Heart left ventricle (tissue), 16 donors: ENCODE measurements around the gene ISOC1. TPM values are rescaled to one million over a fixed set of nuclear protein-coding genes. Genes with fewer than 3 reads are reported as not detected.

Experiments used
- ATAC-seq, 4 donors: fragments of 200-7000 bp; cut with Tn5 transposase; one replicate each; pipeline ENCODE4 v1.9.1; 2020 to 2022; ENCODE audit warnings: moderate library complexity in 4 of 4, mild to moderate bottlenecking in 3 of 4, moderate number of reproducible peaks in 1 of 4
- DNase-seq, 5 donors: peaks; one replicate each; pipeline ENCODE4 v3.0.0-alpha.2; 2020
- H3K27ac ChIP-seq, 12 donors: fragments of 200-600 bp; sonication (generic) in 4 of 12; one replicate each; pipeline versions ENCODE4 v1.5.0 to v1.8.0; 2016 to 2022; ENCODE audit warnings: mild to moderate bottlenecking in 2 of 12
- H3K27me3 ChIP-seq, 9 donors: fragments of 200-600 bp; sonication (generic) in 2 of 9; one replicate each; pipeline versions ENCODE4 v1.5.1 to v1.8.0; 2016 to 2022; ENCODE audit warnings: mild to moderate bottlenecking in 3 of 9
- H3K36me3 ChIP-seq, 9 donors: fragments of 200-600 bp; sonication (generic) in 2 of 9; one replicate each; pipeline versions ENCODE4 v1.5.0 to v1.8.0; 2018 to 2022; ENCODE audit warnings: mild to moderate bottlenecking in 2 of 9
- H3K4me1 ChIP-seq, 12 donors: fragments of 200-600 bp; sonication (generic) in 4 of 12; one replicate each; pipeline versions ENCODE4 v1.5.0 to v1.8.0; 2016 to 2022; ENCODE audit warnings: mild to moderate bottlenecking in 3 of 12
- H3K4me3 ChIP-seq, 12 donors: fragments of 200-600 bp; sonication (generic) in 4 of 12; one replicate each; pipeline versions ENCODE4 v1.5.0 to v1.8.0; 2017 to 2022; ENCODE audit warnings: mild to moderate bottlenecking in 9 of 12, moderate library complexity in 4 of 12
- H3K9me3 ChIP-seq, 12 donors: fragments of 200-600 bp; sonication (generic) in 4 of 12; one replicate each; pipeline versions ENCODE4 v1.5.0 to v1.8.0; 2016 to 2022; ENCODE audit warnings: mild to moderate bottlenecking in 1 of 12
- POLR2A ChIP-seq, 2 donors: fragments of 450-650 bp; IDR thresholded peaks; one replicate each; pipeline ENCODE4 v1.6.1; 2017; ENCODE audit warnings: antibody characterized with exemption in 2 of 2, mild to moderate bottlenecking in 2 of 2, moderate library complexity in 2 of 2
- WGBS, 4 donors: extraction: QIAGEN DNeasy Blood & Tissue Kit in 2 of 4; methylation state at CpG; one replicate each; pipeline versions ENCODE4 v1.1.5 to v1.1.7; 2013 to 2018; 5-methylcytosine and 5-hydroxymethylcytosine counted together
- intact Hi-C, 10 donors: fragments of 100-400 bp; cut with DNase I; formaldehyde crosslinking; loops; one replicate each; pipeline versions ENCODE4 v1.11.1 to v1.14.2; 2022
- polyA plus RNA-seq, 2 donors: library from polyadenylated mRNA; stranded (reverse); fragments of 200-250 nt; gene quantifications; one replicate each; pipeline ENCODE4 v1.2.3, GENCODE V29; 2013
- total RNA-seq, 9 donors: library from RNA; depleted of rRNA in 2 of 9; stranded (reverse); fragments of >200 nt in 2 of 9; fragmentation: NEBNext Ultra II Directional in 3 of 9; extraction: Animal tissue kit (Norgen Biotek cat#: 25700) in 3 of 9; gene quantifications; one replicate each; pipeline versions ENCODE4 v1.1.0 to v1.2.4, GENCODE V29; 2016 to 2023
- TF ChIP-seq, protein P1 (sequence below), 12 donors: fragments of 200-600 bp; sonication (generic) in 4 of 12; IDR thresholded peaks; one replicate each; pipeline versions ENCODE4 v1.5.0 to v1.8.0; 2018 to 2022; ENCODE audit warnings: antibody characterized with exemption in 12 of 12, mild to moderate bottlenecking in 5 of 12
- donor health status: ischemic (EF 13 %, LVEDD 7.1; RV severe dilation, severe dysfunction).
- donor health status: healthy with polysubstance abuse.
- donor health status: DM: no; HTN: yes; CAD: no.
- donor health status: DM: no; HTN: no; CAD: no.
- donor health status: ischemic (EF 25% LVEDD 6.9; RV normal size, moderate dysfunction).
- donor health status: ischemic (EF 25% LVEDD 5.7; RV mildly dilated, moderate dysfunction).
- donor health status: healthy.
- donor health status: DM: yes; HTN: yes; CAD: no.
- donor health status: ischemic (EF 35%, LVEDD 5.7; RV mildly dilated, moderate dysfunction).
- donor health status: nonischemic (EF 11% LVEDD 7.7; RV severe dilation, severe dysfunction).
- donor health status: DM: yes; HTN: yes; CAD: no.
- donor health status: PGD.
- donor health status: ischemic (EF 29% LVEDD 5.4; RV normal size, mild dysfunction).
- donor health status: nonischemic (EF 23%, LVEDD 6.1; RV moderate dilation, normal function).

The ISOC1 gene
- total and polyA plus RNA-seq, 11 donors: 42.3 to 98.6 (median 72.7) TPM

- 60 to 76% (median 68%) methylated on average over 2 of the region's 2 CpGs for WGBS, 4 donors
These were observed 16.8 kb downstream of the ISOC1 start for GRCh38 chr5:129111351-129111750.

GRCh38 chr5:129112295-129112694, 17.7 kb downstream of the ISOC1 start:
- intact Hi-C loops: no loop called here
- TF ChIP-seq, protein P1, sequence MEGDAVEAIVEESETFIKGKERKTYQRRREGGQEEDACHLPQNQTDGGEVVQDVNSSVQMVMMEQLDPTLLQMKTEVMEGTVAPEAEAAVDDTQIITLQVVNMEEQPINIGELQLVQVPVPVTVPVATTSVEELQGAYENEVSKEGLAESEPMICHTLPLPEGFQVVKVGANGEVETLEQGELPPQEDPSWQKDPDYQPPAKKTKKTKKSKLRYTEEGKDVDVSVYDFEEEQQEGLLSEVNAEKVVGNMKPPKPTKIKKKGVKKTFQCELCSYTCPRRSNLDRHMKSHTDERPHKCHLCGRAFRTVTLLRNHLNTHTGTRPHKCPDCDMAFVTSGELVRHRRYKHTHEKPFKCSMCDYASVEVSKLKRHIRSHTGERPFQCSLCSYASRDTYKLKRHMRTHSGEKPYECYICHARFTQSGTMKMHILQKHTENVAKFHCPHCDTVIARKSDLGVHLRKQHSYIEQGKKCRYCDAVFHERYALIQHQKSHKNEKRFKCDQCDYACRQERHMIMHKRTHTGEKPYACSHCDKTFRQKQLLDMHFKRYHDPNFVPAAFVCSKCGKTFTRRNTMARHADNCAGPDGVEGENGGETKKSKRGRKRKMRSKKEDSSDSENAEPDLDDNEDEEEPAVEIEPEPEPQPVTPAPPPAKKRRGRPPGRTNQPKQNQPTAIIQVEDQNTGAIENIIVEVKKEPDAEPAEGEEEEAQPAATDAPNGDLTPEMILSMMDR (IDR thresholded peaks at IDR 0.05): no peak
- TF ChIP-seq POLR2A (IDR thresholded peaks at IDR 0.05): no peak
- DNase-seq (no peak), ATAC-seq (no peak)
- Histone ChIP-seq H3K27me3 (no peaks in the 10 kb centered on the region), H3K4me3 (no peak overlapping the region), H3K9me3 (no peaks in the 10 kb centered on the region), H3K36me3 (peaks cover 0 to 61% (median 14%) of the 10 kb centered on the region in 9 donors), H3K4me1 (peaks cover 0 to 38% (median 20%) of the 10 kb centered on the region in 12 donors), H3K27ac (no peak overlapping the region)
- 81 to 86% (median 83%) methylated on average over 3 of the region's 3 CpGs for WGBS, 4 donors

More at GRCh38 chr5:129111351-129111750, 16.8 kb downstream of the ISOC1 start:
- H3K27me3 ChIP-seq: no peaks in the 10 kb centered on the region
- H3K27ac ChIP-seq: no peak overlapping the region
- H3K9me3 ChIP-seq: no peaks in the 10 kb centered on the region
- TF ChIP-seq, protein P1 (IDR thresholded peaks at IDR 0.05): no peak
- TF ChIP-seq POLR2A (IDR thresholded peaks at IDR 0.05): no peak
- DNase-seq: no peak
- no peak for ATAC-seq
- intact Hi-C loops: no loop called here
- H3K36me3 ChIP-seq: peaks cover 0 to 63% (median 19%) of the 10 kb centered on the region in 9 donors
- peaks cover 0 to 38% (median 20%) of the 10 kb centered on the region in 12 donors for H3K4me1 ChIP-seq
- H3K4me3 ChIP-seq: no peak overlapping the region

- no peak overlapping the region for H3K4me3 ChIP-seq
- no peak overlapping the region for H3K27ac ChIP-seq
- TF ChIP-seq POLR2A (IDR thresholded peaks at IDR 0.05): no peak
- TF ChIP-seq, protein P1 (IDR thresholded peaks at IDR 0.05): peak in 4 of 12 donors; percentile 9 to 23 (median 15)
- DNase-seq: no peak
- H3K4me1 ChIP-seq: peaks cover 0 to 38% (median 20%) of the 10 kb centered on the region in 12 donors
- H3K36me3 ChIP-seq: peaks cover 0 to 52% (median 3%) of the 10 kb centered on the region in 9 donors
- WGBS, 4 donors: 51 to 87% (median 66%) methylated on average over 2 of the region's 2 CpGs
- ATAC-seq: no peak
- H3K27me3 ChIP-seq: no peaks in the 10 kb centered on the region
- no peaks in the 10 kb centered on the region for H3K9me3 ChIP-seq
- intact Hi-C loops: no loop called here
These were observed 19.3 kb downstream of the ISOC1 start for GRCh38 chr5:129113867-129114266.

GRCh38 chr5:129114539-129115193, 20.1 kb downstream of the ISOC1 start:
- Histone ChIP-seq H3K9me3 (no peaks in the 10 kb centered on the region), H3K4me3 (no peak overlapping the region), H3K4me1 (peaks cover 0 to 33% (median 19%) of the 10 kb centered on the region in 12 donors), H3K36me3 (peaks cover 0 to 44% (median 3%) of the 10 kb centered on the region in 9 donors), H3K27ac (no peak overlapping the region), H3K27me3 (no peaks in the 10 kb centered on the region)
- ATAC-seq (no peak), DNase-seq (no peak)
- no peak for TF ChIP-seq POLR2A (IDR thresholded peaks at IDR 0.05)
- TF ChIP-seq, protein P1 (IDR thresholded peaks at IDR 0.05): no peak
- WGBS, 4 donors: 83 to 95% (median 93%) methylated on average over 10 of the region's 10 CpGs
- intact Hi-C loops: no loop called here
